DND-41 (cell line): ENCODE results near the gene TSPAN10.

Experiments
- CTCF ChIP-seq: IDR thresholded peaks from 2 replicates; pipeline ENCODE4 v1.5.1; 2012; ENCODE audit warnings: borderline replicate concordance, low read length, moderate library complexity, mild to moderate bottlenecking; ENCODE audit not compliant: poor library complexity, severe bottlenecking; ENCODE audit errors: extremely low read depth
- EZH2 ChIP-seq: IDR thresholded peaks from 3 replicates; pipeline ENCODE4 v1.6.1; 2012; ENCODE audit warnings: borderline replicate concordance, low read depth, mild to moderate bottlenecking, moderate library complexity, low read length, inconsistent platforms; ENCODE audit not compliant: severe bottlenecking

- no peak for TF ChIP-seq CTCF
- TF ChIP-seq EZH2 = no peak
Measured at GRCh38 chr17:81688616-81689015, 51.6 kb downstream of the TSPAN10 start.
